Measurements from ENCODE around the gene TP53BP1.

The TP53BP1 gene

DNA sequence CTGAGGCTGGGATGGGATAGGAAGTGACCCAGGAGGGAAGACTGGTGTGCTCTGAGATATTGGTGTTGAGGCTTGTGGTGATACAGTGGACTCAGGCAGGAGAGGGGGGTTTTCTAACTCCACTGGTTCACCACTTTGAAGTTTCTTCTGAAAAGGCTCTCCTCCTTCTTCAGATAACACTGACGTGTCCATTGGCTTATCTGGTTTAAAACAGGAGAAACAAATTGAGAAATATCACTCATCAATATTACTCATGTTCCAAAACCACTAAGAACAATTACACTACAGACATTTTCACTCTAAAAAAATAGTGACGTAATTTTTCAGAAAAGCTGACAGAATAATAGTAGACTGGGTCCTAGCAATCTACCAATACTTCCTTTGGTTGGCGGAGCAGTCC lies 23.1 kb downstream of the TP53BP1 start:
- Histone ChIP-seq H3K14ac (ENCODE audit: low read length) (no peak overlapping the region), H2BK12ac (ENCODE audit: low read length) (no peak overlapping the region), H3K4me3 (ENCODE audit: low read length in 2 of 2) (no peak overlapping the region), H2BK120ac (ENCODE audit: low read depth, low read length) (no peak overlapping the region), H4K91ac (ENCODE audit: low read depth, low read length, poor library complexity) (no peak overlapping the region), H2BK15ac (ENCODE audit: low read length) (no peak overlapping the region), H3K4me1 (ENCODE audit: control insufficient read depth in 2 of 2, insufficient read depth in 1 of 2, low read depth in 1 of 2, low read length in 2 of 2) (no peaks in the 10 kb centered on the region), H3K27me3 (ENCODE audit: control insufficient read depth in 3 of 3, insufficient read depth in 3 of 3, low read depth in 1 of 3, low read length in 3 of 3) (no peaks in the 10 kb centered on the region), H3K27ac (replicated peaks; ENCODE audit: low read length) (no peak overlapping the region), H3K79me1 (ENCODE audit: low read depth, low read length) (no peaks in the 10 kb centered on the region), H2BK5ac (ENCODE audit: low read length) (no peak overlapping the region), H4K8ac (ENCODE audit: low read depth, low read length) (no peak overlapping the region), H3K18ac (ENCODE audit: low read length) (no peak overlapping the region), H3K4me2 (ENCODE audit: insufficient read depth, low read length, poor library complexity, severe bottlenecking) (no peak overlapping the region), H3K9me3 (replicated peaks in 1 of 2; ENCODE audit: control insufficient read depth in 2 of 2, insufficient read depth in 1 of 2, low read depth in 1 of 2, low read length in 2 of 2) (no peaks in the 10 kb centered on the region), H3K36me3 (replicated peaks in 1 of 2; ENCODE audit: control insufficient read depth in 2 of 2, insufficient read depth in 2 of 2, low read length in 2 of 2) (peaks cover 29 to 97% of the 10 kb centered on the region in 2 donors), H3K4ac (ENCODE audit: low read length) (no peak overlapping the region), H2AK5ac (ENCODE audit: low read depth, low read length) (no peak overlapping the region), H3K23ac (ENCODE audit: low read depth, low read length, poor library complexity) (no peak overlapping the region), H3K9ac (ENCODE audit: low read depth, low read length, poor library complexity) (no peak overlapping the region), H2AFZ (ENCODE audit: low read length) (no peak overlapping the region)
- no peak for DNase-seq (ENCODE audit: low spot score)
- no CpG with 5 or more reads among the region's 3 CpGs for WGBS, 2 donors (ENCODE audit: extremely low coverage in 2 of 2, insufficient read length in 2 of 2, insufficient replicate concordance in 1 of 2)

DNA sequence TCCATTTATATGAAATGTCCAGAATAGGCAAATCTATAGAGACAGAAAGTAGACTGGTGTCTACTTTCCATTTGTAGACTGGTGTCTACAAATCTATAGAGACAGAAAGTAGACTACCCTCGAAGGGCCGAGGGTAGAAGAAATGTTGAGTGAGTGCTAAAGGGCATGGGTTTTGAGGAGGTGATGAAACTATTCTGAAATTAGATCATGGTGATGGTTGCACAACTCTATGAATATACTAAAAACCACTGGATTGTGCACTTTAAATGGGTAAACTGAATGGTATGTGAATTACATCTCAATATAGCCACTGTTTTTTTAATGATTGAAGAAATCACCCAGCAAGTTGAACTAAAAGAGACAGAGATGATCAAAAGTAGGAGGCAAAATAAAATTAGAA lies 27.9 kb downstream of the TP53BP1 start:
- DNase-seq (ENCODE audit: low spot score), result no peak
- Histone ChIP-seq H3K18ac (ENCODE audit: low read length) (no peak overlapping the region), H3K14ac (ENCODE audit: low read length) (no peak overlapping the region)

GRCh38 chr15:43463998-43464397 lies 29.0 kb downstream of the TP53BP1 start:
- no peak overlapping the region for H3K4me3 ChIP-seq (ENCODE audit: low read length in 2 of 2)
- H3K27me3 ChIP-seq (ENCODE audit: control insufficient read depth in 3 of 3, insufficient read depth in 3 of 3, low read depth in 1 of 3, low read length in 3 of 3), result no peaks in the 10 kb centered on the region
- H3K36me3 ChIP-seq (replicated peaks in 1 of 2; ENCODE audit: control insufficient read depth in 2 of 2, insufficient read depth in 2 of 2, low read length in 2 of 2), result peaks cover 22 to 96% of the 10 kb centered on the region in 2 donors
- no peak overlapping the region for H3K4me2 ChIP-seq (ENCODE audit: insufficient read depth, low read length, poor library complexity, severe bottlenecking)
- WGBS, 2 donors (ENCODE audit: extremely low coverage in 2 of 2, insufficient read length in 2 of 2, insufficient replicate concordance in 1 of 2), result no CpG with 5 or more reads among the region's 1 CpG
- no peak overlapping the region for H3K23ac ChIP-seq (ENCODE audit: low read depth, low read length, poor library complexity)
- H3K4ac ChIP-seq (ENCODE audit: low read length), result no peak overlapping the region
- no peak overlapping the region for H3K9ac ChIP-seq (ENCODE audit: low read depth, low read length, poor library complexity)
- no peak for DNase-seq (ENCODE audit: low spot score)
- peaks cover 2% of the 10 kb centered on the region for H3K79me1 ChIP-seq (ENCODE audit: low read depth, low read length)
- H2AK5ac ChIP-seq (ENCODE audit: low read depth, low read length), result no peak overlapping the region
- no peak overlapping the region for H2BK12ac ChIP-seq (ENCODE audit: low read length)
- no peak overlapping the region for H3K27ac ChIP-seq (replicated peaks; ENCODE audit: low read length)
- H3K4me1 ChIP-seq (ENCODE audit: control insufficient read depth in 2 of 2, insufficient read depth in 1 of 2, low read depth in 1 of 2, low read length in 2 of 2), result no peaks in the 10 kb centered on the region
- H2BK15ac ChIP-seq (ENCODE audit: low read length), result no peak overlapping the region
- H3K18ac ChIP-seq (ENCODE audit: low read length), result no peak overlapping the region
- no peak overlapping the region for H4K91ac ChIP-seq (ENCODE audit: low read depth, low read length, poor library complexity)
- no peak overlapping the region for H2BK120ac ChIP-seq (ENCODE audit: low read depth, low read length)
- H4K8ac ChIP-seq (ENCODE audit: low read depth, low read length), result no peak overlapping the region
- no peak overlapping the region for H2AFZ ChIP-seq (ENCODE audit: low read length)
- H3K14ac ChIP-seq (ENCODE audit: low read length), result no peak overlapping the region
- H3K9me3 ChIP-seq (replicated peaks in 1 of 2; ENCODE audit: control insufficient read depth in 2 of 2, insufficient read depth in 1 of 2, low read depth in 1 of 2, low read length in 2 of 2), result no peaks in the 10 kb centered on the region
- no peak overlapping the region for H2BK5ac ChIP-seq (ENCODE audit: low read length)

More for the DNA sequence above, 27.9 kb downstream of the TP53BP1 start:
- H3K79me1 ChIP-seq (ENCODE audit: low read depth, low read length), result peaks cover 2% of the 10 kb centered on the region
- no peak overlapping the region for H2AFZ ChIP-seq (ENCODE audit: low read length)
- H3K4ac ChIP-seq (ENCODE audit: low read length), result no peak overlapping the region
- no peak overlapping the region for H2AK5ac ChIP-seq (ENCODE audit: low read depth, low read length)
- H3K4me2 ChIP-seq (ENCODE audit: insufficient read depth, low read length, poor library complexity, severe bottlenecking), result no peak overlapping the region
- no peak overlapping the region for H3K4me3 ChIP-seq (ENCODE audit: low read length in 2 of 2)
- H3K4me1 ChIP-seq (ENCODE audit: control insufficient read depth in 2 of 2, insufficient read depth in 1 of 2, low read depth in 1 of 2, low read length in 2 of 2), result no peaks in the 10 kb centered on the region
- no peak overlapping the region for H2BK120ac ChIP-seq (ENCODE audit: low read depth, low read length)
- WGBS, 2 donors (ENCODE audit: extremely low coverage in 2 of 2, insufficient read length in 2 of 2, insufficient replicate concordance in 1 of 2), result no CpG with 5 or more reads among the region's 2 CpGs
- no peak overlapping the region for H4K8ac ChIP-seq (ENCODE audit: low read depth, low read length)
- H2BK15ac ChIP-seq (ENCODE audit: low read length), result no peak overlapping the region
- no peaks in the 10 kb centered on the region for H3K27me3 ChIP-seq (ENCODE audit: control insufficient read depth in 3 of 3, insufficient read depth in 3 of 3, low read depth in 1 of 3, low read length in 3 of 3)
- no peak overlapping the region for H4K91ac ChIP-seq (ENCODE audit: low read depth, low read length, poor library complexity)
- H3K23ac ChIP-seq (ENCODE audit: low read depth, low read length, poor library complexity), result no peak overlapping the region
- no peaks in the 10 kb centered on the region for H3K9me3 ChIP-seq (replicated peaks in 1 of 2; ENCODE audit: control insufficient read depth in 2 of 2, insufficient read depth in 1 of 2, low read depth in 1 of 2, low read length in 2 of 2)
- no peak overlapping the region for H3K27ac ChIP-seq (replicated peaks; ENCODE audit: low read length)
- no peak overlapping the region for H2BK5ac ChIP-seq (ENCODE audit: low read length)
- H2BK12ac ChIP-seq (ENCODE audit: low read length), result no peak overlapping the region
- H3K36me3 ChIP-seq (replicated peaks in 1 of 2; ENCODE audit: control insufficient read depth in 2 of 2, insufficient read depth in 2 of 2, low read length in 2 of 2), result peaks cover 24 to 96% of the 10 kb centered on the region in 2 donors
- H3K9ac ChIP-seq (ENCODE audit: low read depth, low read length, poor library complexity), result no peak overlapping the region

GRCh38 chr15:43463507-43463906 lies 29.4 kb downstream of the TP53BP1 start:
- Histone ChIP-seq H2BK15ac (ENCODE audit: low read length) (no peak overlapping the region), H2AFZ (ENCODE audit: low read length) (no peak overlapping the region), H3K9me3 (replicated peaks in 1 of 2; ENCODE audit: control insufficient read depth in 2 of 2, insufficient read depth in 1 of 2, low read depth in 1 of 2, low read length in 2 of 2) (no peaks in the 10 kb centered on the region), H3K4ac (ENCODE audit: low read length) (no peak overlapping the region), H3K18ac (ENCODE audit: low read length) (no peak overlapping the region), H2BK12ac (ENCODE audit: low read length) (no peak overlapping the region), H3K4me1 (ENCODE audit: control insufficient read depth in 2 of 2, insufficient read depth in 1 of 2, low read depth in 1 of 2, low read length in 2 of 2) (no peaks in the 10 kb centered on the region), H2BK120ac (ENCODE audit: low read depth, low read length) (no peak overlapping the region), H2AK5ac (ENCODE audit: low read depth, low read length) (no peak overlapping the region), H3K79me1 (ENCODE audit: low read depth, low read length) (peaks cover 2% of the 10 kb centered on the region), H3K4me2 (ENCODE audit: insufficient read depth, low read length, poor library complexity, severe bottlenecking) (no peak overlapping the region), H4K8ac (ENCODE audit: low read depth, low read length) (no peak overlapping the region), H3K4me3 (ENCODE audit: low read length in 2 of 2) (no peak overlapping the region), H2BK5ac (ENCODE audit: low read length) (no peak overlapping the region), H3K36me3 (replicated peaks in 1 of 2; ENCODE audit: control insufficient read depth in 2 of 2, insufficient read depth in 2 of 2, low read length in 2 of 2) (peaks cover 23 to 96% of the 10 kb centered on the region in 2 donors), H3K27ac (replicated peaks; ENCODE audit: low read length) (no peak overlapping the region), H3K9ac (ENCODE audit: low read depth, low read length, poor library complexity) (no peak overlapping the region), H3K27me3 (ENCODE audit: control insufficient read depth in 3 of 3, insufficient read depth in 3 of 3, low read depth in 1 of 3, low read length in 3 of 3) (no peaks in the 10 kb centered on the region), H3K14ac (ENCODE audit: low read length) (no peak overlapping the region), H3K23ac (ENCODE audit: low read depth, low read length, poor library complexity) (no peak overlapping the region), H4K91ac (ENCODE audit: low read depth, low read length, poor library complexity) (no peak overlapping the region)
- no CpG with 5 or more reads among the region's 1 CpG for WGBS, 2 donors (ENCODE audit: extremely low coverage in 2 of 2, insufficient read length in 2 of 2, insufficient replicate concordance in 1 of 2)
- DNase-seq (ENCODE audit: low spot score), result no peak
